NCI-H69 (cell line): ENCODE measurements around the gene MAP7.

Experiments used
- DNase-seq: peaks from one replicate; lab custom pipeline; 2025; lab: John Stamatoyannopoulos, UW

The MAP7 gene

GRCh38 chr6:136564180-136564579 is 14.0 kb upstream of the MAP7 start:
- no peak for DNase-seq

- DNase-seq, result no peak
These were observed 13.3 kb upstream of the MAP7 start for GRCh38 chr6:136563386-136564152.

GRCh38 chr6:136562211-136562610 is 12.0 kb upstream of the MAP7 start:
- DNase-seq, result no peak

- no peak for DNase-seq
These were observed 3.1 kb upstream of the MAP7 start for GRCh38 chr6:136553166-136553787.

- no peak for DNase-seq
These were observed 1.8 kb upstream of the MAP7 start for GRCh38 chr6:136552054-136552453.

GRCh38 chr6:136551103-136551502 is 881 bp upstream of the MAP7 start:
- DNase-seq, result peak; percentile 63

GRCh38 chr6:136550045-136550329 is 235 bp downstream of the MAP7 start:
- DNase-seq, result peak; percentile 86

GRCh38 chr6:136549300-136550044 is 750 bp downstream of the MAP7 start:
- DNase-seq, result peak; percentile 76

GRCh38 chr6:136548582-136549299 is 1.5 kb downstream of the MAP7 start:
- DNase-seq, result no peak

- no peak for DNase-seq
These were observed 2.4 kb downstream of the MAP7 start for GRCh38 chr6:136547871-136548270.

- peak; percentile 83 for DNase-seq
These were observed 2.9 kb downstream of the MAP7 start for GRCh38 chr6:136547336-136547735.

- no peak for DNase-seq
These were observed 3.9 kb downstream of the MAP7 start for GRCh38 chr6:136546331-136546730.

GRCh38 chr6:136544326-136544725 is 5.9 kb downstream of the MAP7 start:
- DNase-seq, result peak; percentile 81

GRCh38 chr6:136541395-136541794 is 8.8 kb downstream of the MAP7 start:
- DNase-seq, result peak; percentile 54

GRCh38 chr6:136539967-136540652 is 10.1 kb downstream of the MAP7 start:
- peak; percentile 70 for DNase-seq

GRCh38 chr6:136538836-136539235 is 11.4 kb downstream of the MAP7 start:
- no peak for DNase-seq

- no peak for DNase-seq
These were observed 14.2 kb downstream of the MAP7 start for GRCh38 chr6:136535880-136536650.

GRCh38 chr6:136535017-136535765 is 15.0 kb downstream of the MAP7 start:
- peak; percentile 89 for DNase-seq

GRCh38 chr6:136534268-136534667 is 16.0 kb downstream of the MAP7 start:
- no peak for DNase-seq

- DNase-seq, result no peak
These were observed 16.7 kb downstream of the MAP7 start for GRCh38 chr6:136533487-136533886.
